Measurements from ENCODE around the gene OR1D5. TPM values are rescaled to one million over a fixed set of nuclear protein-coding genes. Genes with fewer than 3 reads are reported as not detected.

Gene OR1D5
- total RNA-seq: not detected in 2 replicates

GRCh38 chr17:3063507-3063906 is at the start of gene OR1D5:
OR1D5 (minus strand) TSS chr17:3063607; CDS start chr17:3063607, 0 bp downstream.

GRCh38 chr17:3104322-3104721 is 40.9 kb upstream of the OR1D5 start, which contains the start of gene OR1D2:
OR1D2 (minus strand) TSS chr17:3104422; CDS start chr17:3092996, 11,426 bp downstream.

Other genes with a start within 250 kb of the OR1D5 start
- gene OR1D2, start 40.8 kb upstream of the OR1D5 start, total RNA-seq: not detected in 2 replicates
- gene OR1G1, start 63.9 kb upstream of the OR1D5 start, total RNA-seq: not detected in 2 replicates
- gene OR1A2, start 133.9 kb upstream of the OR1D5 start, total RNA-seq: not detected in 2 replicates
- not detected in 2 replicates for gene OR1A1, start 144.1 kb upstream of the OR1D5 start, total RNA-seq
- gene OR3A1, start 234.8 kb upstream of the OR1D5 start, total RNA-seq: not detected in 2 replicates